SK-N-SH treated with all-trans-retinoic acid at 6 μM for 48 hours (cell line): Measurements from ENCODE around the gene SRPRB.

Experiments used
- ATAC-seq: fragments of 200-7000 bp; cut with Tn5 transposase; 3 replicates; pipeline ENCODE4 v1.9.1; 2020; ENCODE audit warnings: mild to moderate bottlenecking, moderate library complexity
- ARNTL ChIP-seq: fragments of 450-650 bp; formaldehyde crosslinking; IDR thresholded peaks from 2 replicates; pipeline ENCODE4 v1.5.0; 2020; ENCODE audit warnings: low read depth, mild to moderate bottlenecking, moderate library complexity, borderline replicate concordance
- BACH2 ChIP-seq: fragments of 250-450 bp; sonication (Bioruptor Pico); IDR thresholded peaks from 2 replicates; pipeline ENCODE4 v1.9.0; 2021; ENCODE audit warnings: mild to moderate bottlenecking, borderline replicate concordance
- CSDC2 ChIP-seq: fragments of 250-450 bp; sonication (Bioruptor Pico); IDR thresholded peaks from 2 replicates; pipeline ENCODE4 v1.5.0; 2020; ENCODE audit warnings: mild to moderate bottlenecking, moderate library complexity
- ISL1 ChIP-seq: fragments of 250-450 bp; sonication (Bioruptor Pico); IDR thresholded peaks from 2 replicates; pipeline ENCODE4 v2.1.2; 2022; ENCODE audit warnings: mild to moderate bottlenecking, moderate library complexity
- OSR1 ChIP-seq: fragments of 250-450 bp; sonication (Bioruptor Pico); IDR thresholded peaks from 2 replicates; pipeline ENCODE4 v1.8.0; 2022; ENCODE audit warnings: moderate library complexity, mild to moderate bottlenecking, inconsistent platforms
- PPARA ChIP-seq: fragments of 250-450 bp; sonication (Bioruptor Pico); IDR thresholded peaks from 2 replicates; pipeline ENCODE4 v1.5.0; 2020; ENCODE audit warnings: mild to moderate bottlenecking, borderline replicate concordance
- RARB ChIP-seq: fragments of 250-450 bp; sonication (Bioruptor Pico); IDR thresholded peaks from 2 replicates; pipeline ENCODE4 v1.8.0; 2021; ENCODE audit warnings: mild to moderate bottlenecking, moderate library complexity
- TCF4 ChIP-seq: fragments of 250-450 bp; sonication (Bioruptor Pico); IDR thresholded peaks from 2 replicates; pipeline ENCODE4 v1.8.0; 2021; ENCODE audit warnings: mild to moderate bottlenecking, moderate library complexity, borderline replicate concordance
- TOX ChIP-seq: fragments of 250-450 bp; sonication (Bioruptor Pico); IDR thresholded peaks from 2 replicates; pipeline ENCODE4 v1.8.0; 2021; ENCODE audit warnings: mild to moderate bottlenecking, moderate library complexity, borderline replicate concordance
- ZFP3 ChIP-seq: fragments of 250-450 bp; sonication (Bioruptor Pico); IDR thresholded peaks from 2 replicates; pipeline ENCODE4 v1.5.0; 2020; ENCODE audit warnings: mild to moderate bottlenecking, moderate library complexity
- ZNF565 ChIP-seq: fragments of 450-650 bp; formaldehyde crosslinking; conservative IDR thresholded peaks from 2 replicates; pipeline ENCODE4 v1.5.0; 2020; ENCODE audit warnings: low read depth, mild to moderate bottlenecking, moderate library complexity
- ZNF70 ChIP-seq: fragments of 450-650 bp; formaldehyde crosslinking; IDR thresholded peaks from 2 replicates; pipeline ENCODE4 v1.5.0; 2020; ENCODE audit warnings: mild to moderate bottlenecking, moderate library complexity
- ZNF8 ChIP-seq: fragments of 450-650 bp; formaldehyde crosslinking; IDR thresholded peaks from 2 replicates; pipeline ENCODE4 v1.5.0; 2020; ENCODE audit warnings: mild to moderate bottlenecking, moderate library complexity
- TF ChIP-seq, protein P1 (sequence below): fragments of 250-450 bp; sonication (Bioruptor Pico); IDR thresholded peaks from 2 replicates; pipeline ENCODE4 v1.8.0; 2020; ENCODE audit warnings: mild to moderate bottlenecking, moderate library complexity, borderline replicate concordance
- TF ChIP-seq, protein P2 (sequence below): fragments of 250-450 bp; sonication (Bioruptor Pico); IDR thresholded peaks from 2 replicates; pipeline ENCODE4 v1.5.1; 2020; ENCODE audit warnings: low read depth, mild to moderate bottlenecking, moderate library complexity
- TF ChIP-seq, protein P3 (sequence below): fragments of 250-450 bp; sonication (Bioruptor Pico); IDR thresholded peaks from 2 replicates; pipeline ENCODE4 v1.5.1; 2021; ENCODE audit warnings: mild to moderate bottlenecking, moderate library complexity
- TF ChIP-seq, protein P4 (sequence below): fragments of 250-450 bp; sonication (Bioruptor Pico); IDR thresholded peaks from 2 replicates; pipeline ENCODE4 v1.5.0; 2020; ENCODE audit warnings: mild to moderate bottlenecking, moderate library complexity
- TF ChIP-seq, protein P5 (sequence below): fragments of 250-450 bp; sonication (Bioruptor Pico); IDR thresholded peaks from 2 replicates; pipeline ENCODE4 v1.8.0; 2021; ENCODE audit warnings: low read depth, mild to moderate bottlenecking, moderate library complexity, borderline replicate concordance

SRPRB gene

DNA sequence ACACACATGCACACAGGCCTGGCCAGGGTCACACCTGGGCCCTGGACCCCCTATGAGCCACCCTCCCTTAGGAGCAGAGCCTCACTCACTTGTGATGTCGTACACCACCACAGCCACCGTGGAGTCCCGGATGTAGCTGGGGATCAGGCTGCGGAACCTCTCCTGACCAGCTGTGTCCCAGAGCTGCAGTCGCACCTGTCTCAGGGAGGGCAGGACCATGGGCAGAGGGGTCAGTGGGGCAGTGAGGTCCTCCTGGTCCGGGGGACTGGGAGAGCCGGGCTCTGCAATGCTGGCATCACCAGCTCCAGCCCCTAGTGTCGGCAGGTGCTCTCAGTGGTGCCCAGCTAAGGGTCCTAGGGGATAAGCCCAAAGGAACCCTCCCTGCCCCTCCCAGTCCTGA is 35.6 kb downstream of the SRPRB start (continued):
- TF ChIP-seq, protein P1, sequence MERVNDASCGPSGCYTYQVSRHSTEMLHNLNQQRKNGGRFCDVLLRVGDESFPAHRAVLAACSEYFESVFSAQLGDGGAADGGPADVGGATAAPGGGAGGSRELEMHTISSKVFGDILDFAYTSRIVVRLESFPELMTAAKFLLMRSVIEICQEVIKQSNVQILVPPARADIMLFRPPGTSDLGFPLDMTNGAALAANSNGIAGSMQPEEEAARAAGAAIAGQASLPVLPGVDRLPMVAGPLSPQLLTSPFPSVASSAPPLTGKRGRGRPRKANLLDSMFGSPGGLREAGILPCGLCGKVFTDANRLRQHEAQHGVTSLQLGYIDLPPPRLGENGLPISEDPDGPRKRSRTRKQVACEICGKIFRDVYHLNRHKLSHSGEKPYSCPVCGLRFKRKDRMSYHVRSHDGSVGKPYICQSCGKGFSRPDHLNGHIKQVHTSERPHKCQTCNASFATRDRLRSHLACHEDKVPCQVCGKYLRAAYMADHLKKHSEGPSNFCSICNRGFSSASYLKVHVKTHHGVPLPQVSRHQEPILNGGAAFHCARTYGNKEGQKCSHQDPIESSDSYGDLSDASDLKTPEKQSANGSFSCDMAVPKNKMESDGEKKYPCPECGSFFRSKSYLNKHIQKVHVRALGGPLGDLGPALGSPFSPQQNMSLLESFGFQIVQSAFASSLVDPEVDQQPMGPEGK: no peak
- TF ChIP-seq, protein P2, sequence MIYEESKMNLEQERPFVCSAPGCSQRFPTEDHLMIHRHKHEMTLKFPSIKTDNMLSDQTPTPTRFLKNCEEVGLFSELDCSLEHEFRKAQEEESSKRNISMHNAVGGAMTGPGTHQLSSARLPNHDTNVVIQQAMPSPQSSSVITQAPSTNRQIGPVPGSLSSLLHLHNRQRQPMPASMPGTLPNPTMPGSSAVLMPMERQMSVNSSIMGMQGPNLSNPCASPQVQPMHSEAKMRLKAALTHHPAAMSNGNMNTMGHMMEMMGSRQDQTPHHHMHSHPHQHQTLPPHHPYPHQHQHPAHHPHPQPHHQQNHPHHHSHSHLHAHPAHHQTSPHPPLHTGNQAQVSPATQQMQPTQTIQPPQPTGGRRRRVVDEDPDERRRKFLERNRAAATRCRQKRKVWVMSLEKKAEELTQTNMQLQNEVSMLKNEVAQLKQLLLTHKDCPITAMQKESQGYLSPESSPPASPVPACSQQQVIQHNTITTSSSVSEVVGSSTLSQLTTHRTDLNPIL: no peak
- TF ChIP-seq, protein P3, sequence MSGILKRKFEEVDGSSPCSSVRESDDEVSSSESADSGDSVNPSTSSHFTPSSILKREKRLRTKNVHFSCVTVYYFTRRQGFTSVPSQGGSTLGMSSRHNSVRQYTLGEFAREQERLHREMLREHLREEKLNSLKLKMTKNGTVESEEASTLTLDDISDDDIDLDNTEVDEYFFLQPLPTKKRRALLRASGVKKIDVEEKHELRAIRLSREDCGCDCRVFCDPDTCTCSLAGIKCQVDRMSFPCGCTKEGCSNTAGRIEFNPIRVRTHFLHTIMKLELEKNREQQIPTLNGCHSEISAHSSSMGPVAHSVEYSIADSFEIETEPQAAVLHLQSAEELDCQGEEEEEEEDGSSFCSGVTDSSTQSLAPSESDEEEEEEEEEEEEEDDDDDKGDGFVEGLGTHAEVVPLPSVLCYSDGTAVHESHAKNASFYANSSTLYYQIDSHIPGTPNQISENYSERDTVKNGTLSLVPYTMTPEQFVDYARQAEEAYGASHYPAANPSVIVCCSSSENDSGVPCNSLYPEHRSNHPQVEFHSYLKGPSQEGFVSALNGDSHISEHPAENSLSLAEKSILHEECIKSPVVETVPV (CRISPR knock-in tag): no peak
- TF ChIP-seq, all 23 proteins: peak for 0

DNA sequence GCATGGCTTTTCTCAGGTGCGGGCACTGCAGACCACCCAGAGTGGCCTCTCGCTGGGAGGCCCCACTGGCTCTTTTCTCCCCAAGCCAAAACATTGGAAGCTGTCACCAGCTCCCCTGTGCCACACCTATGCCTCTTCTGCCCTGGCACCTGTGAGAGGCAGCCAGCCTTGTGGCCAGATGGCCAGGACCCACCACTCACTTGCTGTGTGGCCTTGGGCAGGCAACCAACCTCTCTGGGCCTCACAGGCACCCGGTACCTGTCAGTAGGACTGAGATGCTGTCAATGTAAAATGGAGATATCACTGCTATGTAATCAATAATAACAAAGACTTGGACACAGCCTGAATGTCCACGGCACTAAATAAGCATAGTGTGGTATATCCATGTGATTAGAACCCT is 36.5 kb downstream of the SRPRB start:
- no peak for TF ChIP-seq OSR1 (CRISPR knock-in tag)
- TF ChIP-seq, protein P2: no peak
- TF ChIP-seq, protein P4, sequence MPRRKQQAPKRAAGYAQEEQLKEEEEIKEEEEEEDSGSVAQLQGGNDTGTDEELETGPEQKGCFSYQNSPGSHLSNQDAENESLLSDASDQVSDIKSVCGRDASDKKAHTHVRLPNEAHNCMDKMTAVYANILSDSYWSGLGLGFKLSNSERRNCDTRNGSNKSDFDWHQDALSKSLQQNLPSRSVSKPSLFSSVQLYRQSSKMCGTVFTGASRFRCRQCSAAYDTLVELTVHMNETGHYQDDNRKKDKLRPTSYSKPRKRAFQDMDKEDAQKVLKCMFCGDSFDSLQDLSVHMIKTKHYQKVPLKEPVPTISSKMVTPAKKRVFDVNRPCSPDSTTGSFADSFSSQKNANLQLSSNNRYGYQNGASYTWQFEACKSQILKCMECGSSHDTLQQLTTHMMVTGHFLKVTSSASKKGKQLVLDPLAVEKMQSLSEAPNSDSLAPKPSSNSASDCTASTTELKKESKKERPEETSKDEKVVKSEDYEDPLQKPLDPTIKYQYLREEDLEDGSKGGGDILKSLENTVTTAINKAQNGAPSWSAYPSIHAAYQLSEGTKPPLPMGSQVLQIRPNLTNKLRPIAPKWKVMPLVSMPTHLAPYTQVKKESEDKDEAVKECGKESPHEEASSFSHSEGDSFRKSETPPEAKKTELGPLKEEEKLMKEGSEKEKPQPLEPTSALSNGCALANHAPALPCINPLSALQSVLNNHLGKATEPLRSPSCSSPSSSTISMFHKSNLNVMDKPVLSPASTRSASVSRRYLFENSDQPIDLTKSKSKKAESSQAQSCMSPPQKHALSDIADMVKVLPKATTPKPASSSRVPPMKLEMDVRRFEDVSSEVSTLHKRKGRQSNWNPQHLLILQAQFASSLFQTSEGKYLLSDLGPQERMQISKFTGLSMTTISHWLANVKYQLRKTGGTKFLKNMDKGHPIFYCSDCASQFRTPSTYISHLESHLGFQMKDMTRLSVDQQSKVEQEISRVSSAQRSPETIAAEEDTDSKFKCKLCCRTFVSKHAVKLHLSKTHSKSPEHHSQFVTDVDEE (CRISPR knock-in tag): no peak
- no peak for TF ChIP-seq PPARA
- TF ChIP-seq, protein P1: no peak
- TF ChIP-seq, protein P5, sequence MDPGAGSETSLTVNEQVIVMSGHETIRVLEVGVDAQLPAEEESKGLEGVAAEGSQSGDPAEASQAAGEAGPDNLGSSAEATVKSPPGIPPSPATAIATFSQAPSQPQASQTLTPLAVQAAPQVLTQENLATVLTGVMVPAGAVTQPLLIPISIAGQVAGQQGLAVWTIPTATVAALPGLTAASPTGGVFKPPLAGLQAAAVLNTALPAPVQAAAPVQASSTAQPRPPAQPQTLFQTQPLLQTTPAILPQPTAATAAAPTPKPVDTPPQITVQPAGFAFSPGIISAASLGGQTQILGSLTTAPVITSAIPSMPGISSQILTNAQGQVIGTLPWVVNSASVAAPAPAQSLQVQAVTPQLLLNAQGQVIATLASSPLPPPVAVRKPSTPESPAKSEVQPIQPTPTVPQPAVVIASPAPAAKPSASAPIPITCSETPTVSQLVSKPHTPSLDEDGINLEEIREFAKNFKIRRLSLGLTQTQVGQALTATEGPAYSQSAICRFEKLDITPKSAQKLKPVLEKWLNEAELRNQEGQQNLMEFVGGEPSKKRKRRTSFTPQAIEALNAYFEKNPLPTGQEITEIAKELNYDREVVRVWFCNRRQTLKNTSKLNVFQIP (CRISPR knock-in tag): no peak
- no peak for TF ChIP-seq TOX (CRISPR knock-in tag)
- no peak for TF ChIP-seq CSDC2 (CRISPR knock-in tag)
- TF ChIP-seq, protein P3 (CRISPR knock-in tag): no peak
- no peak for TF ChIP-seq ZFP3
- no peak for TF ChIP-seq ZNF8
- TF ChIP-seq ARNTL (CRISPR knock-in tag): no peak
- no peak for TF ChIP-seq TCF4 (CRISPR knock-in tag)
- no peak for TF ChIP-seq ZNF565 (CRISPR knock-in tag)
- TF ChIP-seq ISL1: no peak
- TF ChIP-seq BACH2 (CRISPR knock-in tag): no peak
- no peak for TF ChIP-seq RARB (CRISPR knock-in tag)
- TF ChIP-seq ZNF70 (CRISPR knock-in tag): no peak
- no peak for ATAC-seq
